Common myeloid progenitor, CD34-positive (primary cell): Measurements from ENCODE around the gene ATP2C2.
A peak's percentile ranks its signal among the peaks of the same experiment; 100 is the strongest.

Experiments used
- CTCF ChIA-PET: fragments of 350-600 bp; sonication (Branson Sonifier 250); formaldehyde crosslinking; loops from one replicate; lab custom pipeline; 2021; ENCODE audit warnings: antibody characterized with exemption; lab: Charles Lee
- POLR2A ChIA-PET: fragments of 350-600 bp; sonication (Branson Sonifier 250); formaldehyde crosslinking; loops from one replicate; lab custom pipeline; 2021; ENCODE audit warnings: antibody characterized with exemption; lab: Charles Lee
- DNase-seq, 3 donors: peaks; one replicate each; pipeline versions ENCODE4 v3.0.0 to v3.0.0-alpha.2; 2013
- H3K27ac ChIP-seq, 2 experiments: 1 replicate in 1 of 2; 2 replicates in 1 of 2; pipeline ENCODE4 v1.7.0; 2013; ENCODE audit warnings: inconsistent platforms in 2 of 2, low read length in 2 of 2, mild to moderate bottlenecking in 2 of 2, low read depth in 1 of 2, moderate library complexity in 1 of 2; ENCODE audit not compliant: severe bottlenecking in 2 of 2, insufficient read depth in 1 of 2, poor library complexity in 1 of 2
- H3K27me3 ChIP-seq, 5 experiments: replicated peaks in 2 of 5; 1 replicate in 3 of 5; 2 replicates in 2 of 5; pipeline versions ENCODE4 v1.6.1 to v1.7.0; 2013; ENCODE audit warnings: low read length in 4 of 5, mild to moderate bottlenecking in 2 of 5, moderate library complexity in 2 of 5, inconsistent platforms in 1 of 5; ENCODE audit not compliant: insufficient read depth in 5 of 5, control insufficient read depth in 4 of 5
- H3K36me3 ChIP-seq, 4 experiments: 1 replicate in 2 of 4; 2 replicates in 2 of 4; pipeline versions ENCODE4 v1.6.1 to v1.7.0; 2013; ENCODE audit warnings: low read length in 3 of 4, control low read depth in 1 of 4, mild to moderate bottlenecking in 1 of 4; ENCODE audit not compliant: control insufficient read depth in 4 of 4, insufficient read depth in 4 of 4
- H3K4me1 ChIP-seq, 4 experiments: 1 replicate in 3 of 4; 2 replicates in 1 of 4; pipeline versions ENCODE4 v1.6.1 to v1.7.1; 2013; ENCODE audit warnings: low read length in 3 of 4, mild to moderate bottlenecking in 3 of 4, control low read depth in 1 of 4, inconsistent platforms in 1 of 4, moderate library complexity in 1 of 4; ENCODE audit not compliant: control insufficient read depth in 4 of 4, insufficient read depth in 4 of 4; ENCODE audit errors: control extremely low read depth in 1 of 4
- H3K4me3 ChIP-seq, 7 experiments: 1 replicate in 4 of 7; 2 replicates in 3 of 7; pipeline versions ENCODE4 v1.5.1 to v1.7.0; 2013; ENCODE audit warnings: mild to moderate bottlenecking in 7 of 7, low read length in 6 of 7, moderate library complexity in 6 of 7, inconsistent platforms in 2 of 7, low read depth in 2 of 7, control low read depth in 1 of 7; ENCODE audit not compliant: insufficient read depth in 4 of 7, control insufficient read depth in 1 of 7; ENCODE audit errors: extremely low read depth in 1 of 7
- H3K9me3 ChIP-seq, 5 experiments: 1 replicate in 4 of 5; 2 replicates in 1 of 5; pipeline versions ENCODE4 v1.6.1 to v1.7.1; 2013; ENCODE audit warnings: low read length in 4 of 5, mild to moderate bottlenecking in 2 of 5, inconsistent platforms in 1 of 5, low read depth in 1 of 5, moderate library complexity in 1 of 5; ENCODE audit not compliant: control insufficient read depth in 4 of 5, insufficient read depth in 2 of 5; ENCODE audit errors: control extremely low read depth in 1 of 5
- WGBS: methylation state at CpG from one replicate; pipeline ENCODE4 v1.1.5; 2013; ENCODE audit not compliant: insufficient coverage; 5-methylcytosine and 5-hydroxymethylcytosine counted together

The ATP2C2 gene

DNA sequence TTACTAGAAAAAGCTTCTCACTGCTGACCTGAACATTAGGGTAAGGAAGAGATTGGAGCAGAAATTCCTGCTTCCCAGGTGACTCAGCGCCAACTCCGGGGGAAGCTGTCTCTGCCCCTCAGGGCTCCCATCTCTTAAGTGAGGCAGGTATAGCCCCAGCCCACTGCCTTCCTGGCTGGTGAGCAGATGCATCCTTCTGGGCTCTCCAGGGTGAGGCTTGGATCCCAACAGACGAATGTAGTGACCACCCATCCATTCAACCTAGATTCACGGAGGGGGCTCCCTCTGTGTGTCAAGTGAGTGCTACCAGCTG is 3.2 kb downstream of the ATP2C2 start:
- DNase-seq: no peak
- WGBS: 91% methylated on average over 4 of the region's 4 CpGs
- Histone ChIP-seq H3K36me3 (no peaks in the 10 kb centered on the region), H3K27me3 (peaks cover 9 to 64% (median 28%) of the 10 kb centered on the region in 5 experiments), H3K4me1 (peaks cover 0 to 16% (median 10%) of the 10 kb centered on the region in 4 experiments), H3K4me3 (no peak overlapping the region), H3K27ac (no peak overlapping the region), H3K9me3 (no peaks in the 10 kb centered on the region)
- POLR2A ChIA-PET: no interaction called here
- CTCF ChIA-PET: no interaction called here

DNA sequence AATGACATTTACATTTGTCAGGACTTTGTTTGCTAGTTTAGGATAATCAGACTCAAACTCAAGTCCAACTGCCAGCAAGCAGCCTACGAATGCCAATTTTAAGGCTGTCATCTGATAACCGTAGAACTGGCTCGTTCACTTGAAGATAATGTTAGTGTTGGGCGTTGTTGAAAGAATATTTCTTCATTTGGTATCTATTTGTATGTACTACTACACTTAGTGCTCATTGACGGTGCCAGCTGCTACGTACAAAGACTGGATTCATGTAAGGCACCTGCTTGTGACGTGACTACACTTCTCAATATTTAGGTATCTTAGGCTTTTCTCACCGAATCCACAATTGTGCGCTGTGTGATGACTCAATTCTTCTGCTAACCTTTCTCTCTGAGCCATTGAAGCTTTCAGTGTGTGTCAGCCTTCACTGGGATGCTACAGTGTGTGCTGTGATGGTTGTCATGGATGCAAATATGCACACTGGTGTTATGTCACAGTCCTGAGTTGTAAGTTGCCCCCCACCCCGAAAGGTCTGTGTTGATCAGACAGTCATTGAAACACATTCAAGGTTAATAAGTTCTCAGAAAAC is 5.7 kb downstream of the ATP2C2 start:
- Histone ChIP-seq H3K4me3 (no peak overlapping the region), H3K9me3 (no peaks in the 10 kb centered on the region), H3K4me1 (peaks cover 0 to 5% (median 0%) of the 10 kb centered on the region in 4 experiments), H3K36me3 (no peaks in the 10 kb centered on the region), H3K27ac (no peak overlapping the region), H3K27me3 (peaks cover 7 to 39% (median 16%) of the 10 kb centered on the region in 5 experiments)
- ChIA-PET CTCF (no interaction called here), POLR2A (no interaction called here)
- 83% methylated on average over 6 of the region's 10 CpGs for WGBS
- no peak for DNase-seq

DNA sequence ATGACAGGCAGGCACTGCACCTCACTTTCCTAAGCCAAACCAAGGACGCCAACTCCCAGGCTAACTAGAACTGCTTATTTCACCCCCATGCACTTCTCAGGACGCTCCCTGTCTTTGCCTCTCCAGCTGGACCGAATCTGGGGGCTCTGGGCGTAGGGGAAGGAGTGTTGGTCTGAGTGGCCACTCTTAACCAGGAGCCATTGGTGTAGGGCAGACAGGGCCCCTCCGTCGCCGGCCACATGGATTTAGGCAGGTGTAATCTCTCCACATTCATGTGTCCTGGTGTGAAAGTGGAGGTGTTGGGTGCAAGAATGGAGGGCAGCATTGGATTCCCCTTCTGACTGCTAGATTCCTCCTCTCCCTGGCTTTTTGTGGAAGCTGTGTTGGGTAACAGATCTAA is 9.8 kb downstream of the ATP2C2 start:
- DNase-seq: no peak
- H3K4me1 ChIP-seq: peaks cover 0 to 19% (median 6%) of the 10 kb centered on the region in 4 experiments
- H3K4me3 ChIP-seq: no peak overlapping the region
- H3K27me3 ChIP-seq: peaks cover 0 to 6% (median 2%) of the 10 kb centered on the region in 5 experiments
- POLR2A ChIA-PET: no interaction called here
- H3K36me3 ChIP-seq: no peaks in the 10 kb centered on the region
- CTCF ChIA-PET: no interaction called here
- H3K27ac ChIP-seq: no peak overlapping the region
- peaks cover 0 to 2% (median 0%) of the 10 kb centered on the region in 5 experiments for H3K9me3 ChIP-seq
- 70% methylated on average over 3 of the region's 7 CpGs for WGBS

DNA sequence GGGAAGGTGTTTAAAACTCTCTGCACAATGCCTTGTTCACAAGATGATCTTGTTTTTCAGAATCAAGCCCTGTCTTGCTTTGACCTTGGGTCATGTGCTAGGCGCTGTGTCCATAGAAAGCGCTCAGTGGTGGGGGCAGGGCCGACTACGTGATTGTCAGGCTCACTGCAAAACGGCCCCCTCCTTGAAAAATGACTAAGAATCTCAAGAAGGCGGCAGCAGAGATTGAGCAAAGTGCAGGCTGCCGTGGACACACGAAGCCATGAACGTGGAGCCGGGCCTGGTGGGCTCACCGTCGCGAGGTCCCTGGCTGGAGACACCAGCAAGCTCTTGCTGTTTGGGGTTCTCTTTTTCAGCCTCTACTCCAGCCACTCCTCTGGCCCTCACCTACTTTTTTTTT is 10.2 kb downstream of the ATP2C2 start:
- Histone ChIP-seq H3K4me3 (no peak overlapping the region), H3K9me3 (peaks cover 0 to 2% (median 0%) of the 10 kb centered on the region in 5 experiments), H3K4me1 (peaks cover 0 to 19% (median 6%) of the 10 kb centered on the region in 4 experiments), H3K27me3 (peaks cover 0 to 6% (median 2%) of the 10 kb centered on the region in 5 experiments), H3K27ac (no peak overlapping the region), H3K36me3 (no peaks in the 10 kb centered on the region)
- DNase-seq: no peak
- 93% methylated on average over 10 of the region's 13 CpGs for WGBS
- ChIA-PET CTCF (no interaction called here), POLR2A (no interaction called here)

DNA sequence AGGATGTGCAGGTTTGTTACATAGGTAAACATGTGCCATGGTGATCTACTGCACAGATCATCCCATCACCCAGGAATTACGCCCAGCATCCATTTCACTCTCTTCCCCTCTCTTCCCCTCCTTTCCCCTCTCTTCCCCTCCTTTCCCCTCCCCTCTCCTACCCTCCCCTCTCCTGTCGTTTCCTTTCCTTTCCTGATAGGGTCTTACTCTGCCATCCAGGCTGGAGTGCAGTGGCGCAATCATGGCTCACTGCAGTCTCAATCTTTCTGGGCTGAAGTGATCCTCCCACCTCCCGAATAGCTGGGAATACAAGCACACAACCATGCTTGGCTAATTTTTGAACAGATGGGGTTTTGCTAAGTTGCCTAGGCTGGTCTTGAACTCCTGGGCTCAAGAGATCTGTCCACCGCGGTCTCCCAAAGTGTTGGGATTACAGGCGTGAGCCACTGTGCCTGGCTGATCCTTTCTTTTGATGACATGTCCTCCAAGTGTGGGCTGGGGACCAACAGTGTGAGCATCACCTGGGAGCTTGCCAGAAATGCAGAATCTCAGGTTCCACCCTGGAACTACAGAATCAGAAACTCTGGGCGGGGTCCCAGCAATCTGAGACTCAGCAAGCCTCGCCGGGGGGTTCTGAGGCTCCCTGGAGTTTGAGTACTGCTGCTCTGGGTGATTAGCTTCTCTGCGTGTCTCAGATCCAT is 10.8 kb downstream of the ATP2C2 start:
- WGBS: 92% methylated on average over 9 of the region's 11 CpGs

DNA sequence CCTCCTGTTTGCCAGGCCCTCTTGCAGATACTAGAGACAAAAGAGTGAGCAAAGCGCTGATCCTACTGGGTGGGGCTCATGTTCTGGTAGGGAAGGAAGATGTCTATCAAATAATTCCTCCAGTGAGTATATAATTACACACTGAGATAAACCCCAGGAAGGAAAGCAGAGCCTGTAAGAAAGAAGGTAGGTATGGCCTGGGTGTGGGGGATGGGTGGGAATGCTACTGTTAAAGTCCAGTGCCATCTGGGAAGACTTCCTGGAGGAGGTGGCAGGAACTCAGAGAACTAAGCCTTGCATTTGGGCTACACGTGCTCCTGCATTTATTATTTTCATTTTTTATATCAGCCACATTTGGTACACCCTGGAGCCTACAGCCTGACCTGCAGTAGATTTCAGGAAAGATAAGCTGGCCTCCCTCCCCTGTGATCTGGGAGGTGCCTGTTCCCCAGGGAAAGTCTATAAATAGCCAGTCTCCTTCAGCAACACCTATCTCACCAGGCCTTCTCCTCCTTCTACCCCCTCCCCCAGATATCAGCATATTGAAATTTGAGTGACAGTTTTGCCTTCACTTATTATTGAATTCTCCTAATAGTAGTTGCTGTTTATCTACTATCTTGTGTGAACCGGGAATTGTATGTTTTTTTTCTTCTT is 11.5 kb downstream of the ATP2C2 start:
- no peak for DNase-seq
- Histone ChIP-seq H3K36me3 (no peaks in the 10 kb centered on the region), H3K27ac (no peak overlapping the region), H3K9me3 (peaks cover 0 to 3% (median 2%) of the 10 kb centered on the region in 5 experiments), H3K27me3 (peaks cover 0 to 9% (median 2%) of the 10 kb centered on the region in 5 experiments), H3K4me1 (peaks cover 0 to 19% (median 6%) of the 10 kb centered on the region in 4 experiments), H3K4me3 (no peak overlapping the region)
- WGBS: 67% methylated on average over 1 of the region's 3 CpGs
- POLR2A ChIA-PET: no interaction called here
- CTCF ChIA-PET: no interaction called here

More for the DNA sequence above, 10.8 kb downstream of the ATP2C2 start:
- peaks cover 0 to 19% (median 6%) of the 10 kb centered on the region in 4 experiments for H3K4me1 ChIP-seq
- CTCF ChIA-PET: no interaction called here
- H3K27ac ChIP-seq: no peak overlapping the region
- H3K4me3 ChIP-seq: no peak overlapping the region
- peaks cover 0 to 7% (median 3%) of the 10 kb centered on the region in 5 experiments for H3K27me3 ChIP-seq
- no peaks in the 10 kb centered on the region for H3K36me3 ChIP-seq
- no peak for DNase-seq
- POLR2A ChIA-PET: no interaction called here
- peaks cover 0 to 2% (median 0%) of the 10 kb centered on the region in 5 experiments for H3K9me3 ChIP-seq

DNA sequence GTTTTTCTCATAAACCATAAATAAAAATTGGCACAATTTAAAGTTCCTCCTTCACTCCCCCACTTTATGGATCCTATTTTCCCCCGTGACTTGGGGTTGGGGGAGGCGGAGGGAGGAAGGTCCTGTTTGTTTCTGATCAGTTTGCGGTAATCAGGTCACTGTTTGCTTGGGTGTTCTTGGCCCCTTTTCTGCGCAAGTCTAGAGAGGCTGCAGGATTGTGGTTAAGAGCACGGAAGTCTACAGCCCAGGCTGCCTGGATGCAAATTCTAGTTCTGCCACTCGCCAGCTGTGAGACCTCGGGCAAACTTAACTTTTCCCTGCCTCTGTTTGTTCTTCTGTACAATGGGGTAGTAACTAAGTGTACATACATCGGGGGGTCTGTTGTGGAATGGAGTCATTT is 12.1 kb downstream of the ATP2C2 start:
- H3K4me1 ChIP-seq: peaks cover 0 to 19% (median 6%) of the 10 kb centered on the region in 4 experiments
- H3K27me3 ChIP-seq: peaks cover 0 to 9% (median 2%) of the 10 kb centered on the region in 5 experiments
- H3K27ac ChIP-seq: no peak overlapping the region
- no peaks in the 10 kb centered on the region for H3K36me3 ChIP-seq
- POLR2A ChIA-PET: no interaction called here
- H3K9me3 ChIP-seq: peaks cover 0 to 9% (median 2%) of the 10 kb centered on the region in 5 experiments
- no CpG with 5 or more reads among the region's 8 CpGs for WGBS
- peak overlapping the region in 1 of 7 experiments; percentile 8 for H3K4me3 ChIP-seq
- DNase-seq: peak in 2 of 3 donors; percentile 83 to 93
- CTCF ChIA-PET: no interaction called here
